Epithelial cell of proximal tubule (primary cell): ENCODE data around the gene PFDN2. TPM values are rescaled to one million over a fixed set of nuclear protein-coding genes. Genes with fewer than 3 reads are reported as not detected.

Experiments
- DNase-seq: peaks from one replicate; pipeline ENCODE4 v3.0.0-alpha.2; 2011; ENCODE audit warnings: low read depth
- H3K4me3 ChIP-seq: 2 replicates; pipeline ENCODE4 v1.5.1; 2011; ENCODE audit warnings: low read depth, mild to moderate bottlenecking, low read length
- CTCF ChIP-seq: conservative IDR thresholded peaks from 2 replicates; pipeline ENCODE4 v1.5.1; 2012; ENCODE audit warnings: low read depth, mild to moderate bottlenecking, low read length
- total RNA-seq: library from RNA; depleted of rRNA; stranded (reverse); fragments of >200 nt; gene quantifications from 2 replicates; pipeline ENCODE4 v1.2.3, GENCODE V29; 2015

PFDN2 gene
- total RNA-seq, 1 donor from 2014 or later, result 103 TPM

GRCh38 chr1:161076410-161076809 is 41.4 kb downstream of the PFDN2 start:
- no peak overlapping the region for H3K4me3 ChIP-seq
- TF ChIP-seq CTCF, result no peak
- no peak for DNase-seq

DNA sequence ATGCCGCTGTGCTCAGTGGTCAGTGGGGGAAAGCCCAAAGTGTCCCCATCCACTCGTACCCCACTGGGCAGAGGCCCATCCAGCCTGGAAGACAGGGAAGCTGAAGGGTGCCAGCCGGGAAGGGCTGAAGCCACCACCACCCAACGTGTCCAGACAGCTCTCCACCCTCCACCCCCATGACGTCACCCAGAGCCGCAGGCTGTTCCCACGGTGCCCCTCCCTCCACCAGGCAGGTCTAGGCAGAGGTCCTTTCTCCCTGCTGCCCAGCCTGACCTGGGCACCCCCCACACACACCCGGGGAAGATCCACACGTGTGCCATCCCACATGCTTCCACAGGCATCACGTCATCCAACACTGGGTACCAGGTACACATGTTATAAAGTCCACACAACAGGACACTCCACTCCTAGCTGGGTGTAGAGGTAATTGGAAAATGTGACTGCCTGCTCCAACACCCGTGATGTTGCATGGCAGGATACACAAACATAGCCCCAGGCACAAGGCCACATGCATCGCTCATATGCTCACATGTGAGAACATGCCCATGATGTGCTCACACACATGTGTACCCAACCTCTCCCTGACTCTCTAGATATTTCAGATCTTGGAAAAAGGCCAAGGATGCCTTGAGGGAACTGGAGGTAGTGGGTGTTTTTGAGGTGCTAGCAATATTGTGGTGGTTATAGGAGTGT is 43.0 kb downstream of the PFDN2 start:
- DNase-seq, result no peak
- H3K4me3 ChIP-seq, result no peak overlapping the region
- TF ChIP-seq CTCF, result no peak

- DNase-seq, result no peak
- no peak overlapping the region for H3K4me3 ChIP-seq
- TF ChIP-seq CTCF, result no peak
These were observed 44.2 kb downstream of the PFDN2 start for GRCh38 chr1:161073474-161074121.

GRCh38 chr1:161072751-161073449 is 44.9 kb downstream of the PFDN2 start:
- TF ChIP-seq CTCF, result no peak
- no peak overlapping the region for H3K4me3 ChIP-seq
- no peak for DNase-seq

DNA sequence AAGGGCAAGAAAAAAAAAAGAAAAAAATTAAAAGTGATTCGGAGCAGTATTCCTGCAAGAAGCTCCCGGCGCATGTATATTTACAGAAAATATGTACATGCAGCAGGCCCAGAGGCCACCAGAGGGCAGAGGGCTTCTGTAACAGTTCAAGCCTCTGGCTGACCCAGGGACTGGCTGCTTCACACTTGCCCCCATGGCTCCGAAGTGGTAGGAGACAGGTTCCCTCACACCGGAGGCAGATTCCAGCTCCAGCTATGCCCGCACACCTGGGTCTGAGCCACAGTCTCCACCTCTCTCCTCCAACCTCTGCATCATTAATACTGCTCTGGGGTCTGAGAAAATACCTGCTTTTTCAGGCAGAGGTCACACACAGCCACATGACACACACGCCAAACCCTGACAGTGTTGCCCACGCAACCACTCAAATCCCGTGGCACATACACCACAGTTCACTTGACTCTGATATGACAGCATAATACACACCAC is 45.9 kb downstream of the PFDN2 start:
- H3K4me3 ChIP-seq, result no peak overlapping the region
- DNase-seq, result no peak
- peak; percentile 73 for TF ChIP-seq CTCF

DNA sequence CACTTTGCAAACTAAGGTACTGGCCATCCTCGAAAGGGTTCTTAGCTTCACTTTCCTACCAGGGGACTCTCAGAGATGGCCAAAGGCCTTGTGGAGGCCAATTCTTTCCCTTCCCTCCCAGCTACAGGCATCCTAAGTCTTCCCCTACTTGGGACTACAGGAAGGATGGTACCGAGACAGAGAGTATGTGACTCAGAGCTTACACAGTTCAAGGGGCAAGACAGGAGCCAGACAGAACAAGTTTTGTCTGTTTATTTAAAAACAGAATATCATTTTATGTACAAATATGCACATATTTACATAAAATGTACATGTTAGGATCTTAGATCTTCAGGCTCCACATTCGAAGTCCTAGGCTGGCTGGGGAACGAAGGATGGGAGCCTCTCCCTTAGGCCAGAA is 47.1 kb downstream of the PFDN2 start:
- DNase-seq, result no peak

More for the DNA sequence above, 47.1 kb downstream of the PFDN2 start:
- TF ChIP-seq CTCF, result no peak
- H3K4me3 ChIP-seq, result no peak overlapping the region
